GM18520 (cell line): ENCODE data around the gene TALDO1.

ENCODE experiments used
- ATAC-seq: cut with Tn5 transposase; IDR thresholded peaks from one replicate; pipeline ENCODE4 v1.9.1; 2021; ENCODE audit not compliant: unreplicated experiment

Gene TALDO1

DNA sequence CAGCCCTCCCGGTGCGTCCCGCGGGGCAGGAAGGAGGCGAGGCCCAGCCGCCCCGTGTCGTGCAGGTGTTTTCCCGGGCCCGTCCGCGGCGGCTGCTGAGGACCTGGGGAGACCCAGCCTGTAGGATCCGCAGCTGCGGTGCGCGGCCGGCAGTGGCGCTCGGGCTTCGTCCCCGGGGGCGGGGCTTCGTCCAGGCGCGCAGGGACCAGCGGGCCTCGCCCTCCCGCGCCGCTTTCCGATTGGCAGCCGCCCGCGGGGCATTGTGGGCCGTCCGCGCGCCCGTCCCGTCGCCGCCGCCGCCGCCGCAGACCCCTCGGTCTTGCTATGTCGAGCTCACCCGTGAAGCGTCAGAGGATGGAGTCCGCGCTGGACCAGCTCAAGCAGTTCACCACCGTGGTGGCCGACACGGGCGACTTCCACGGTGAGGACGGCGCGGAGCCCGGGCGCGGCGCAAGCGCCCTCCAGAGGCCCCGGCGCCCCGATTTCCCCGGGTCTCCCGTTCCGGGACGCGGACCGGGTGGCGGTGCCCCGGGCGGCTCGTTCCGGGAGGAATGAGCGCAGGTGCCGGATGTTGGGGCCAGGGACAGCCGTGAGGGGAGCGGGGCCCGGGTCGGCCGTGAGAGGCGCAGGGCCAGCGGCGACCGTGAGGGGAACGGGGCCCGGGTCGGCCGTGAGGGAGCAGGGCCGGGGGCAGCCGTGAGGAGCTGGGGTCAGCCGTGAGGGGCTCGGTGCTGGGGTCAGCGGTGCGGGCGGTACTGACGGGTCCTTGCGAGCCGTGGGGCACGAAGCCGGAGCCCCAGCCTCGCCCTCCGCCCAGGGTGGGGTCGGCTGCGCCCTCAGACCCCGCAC, at the start of gene TALDO1:
TALDO1 (plus strand) TSS at position 307 of the 849 bp plus-strand sequence; CDS start at position 325, 18 bp downstream.
- ATAC-seq, result peak; percentile 87

- no peak for ATAC-seq
These were observed 49.4 kb upstream of the TALDO1 start for GRCh38 chr11:697811-698311.

DNA sequence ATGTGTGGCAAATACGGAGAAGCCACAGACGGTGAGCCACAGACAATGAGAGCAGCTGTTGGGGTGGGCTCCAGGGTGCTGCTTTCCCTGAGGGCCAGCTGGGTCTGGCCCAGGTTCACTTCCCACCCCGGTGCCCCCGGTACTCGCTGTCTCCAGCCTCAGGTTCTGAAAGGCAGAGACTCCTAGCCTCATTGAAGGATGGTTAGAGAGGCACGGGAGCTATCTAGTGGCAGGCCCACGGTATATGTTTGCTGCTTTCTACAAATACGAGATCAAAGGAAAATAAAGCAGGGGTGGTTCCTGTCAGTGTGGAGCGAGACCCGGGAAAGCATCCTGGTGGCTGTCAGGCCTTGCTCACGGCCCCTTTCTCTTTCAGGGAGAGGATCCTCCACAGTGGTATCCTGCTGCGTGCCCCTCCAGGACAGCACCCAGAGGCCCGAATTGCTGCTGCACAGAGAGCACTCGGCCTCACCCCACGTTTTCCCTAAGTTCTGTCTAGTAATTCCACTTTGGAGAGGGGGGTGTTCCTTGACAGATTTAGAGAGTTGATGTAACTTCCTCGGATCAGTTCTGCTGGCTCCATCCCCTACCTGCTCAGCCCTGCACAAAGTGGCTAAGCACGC, 48.7 kb upstream of the TALDO1 start:
- ATAC-seq, result no peak

DNA sequence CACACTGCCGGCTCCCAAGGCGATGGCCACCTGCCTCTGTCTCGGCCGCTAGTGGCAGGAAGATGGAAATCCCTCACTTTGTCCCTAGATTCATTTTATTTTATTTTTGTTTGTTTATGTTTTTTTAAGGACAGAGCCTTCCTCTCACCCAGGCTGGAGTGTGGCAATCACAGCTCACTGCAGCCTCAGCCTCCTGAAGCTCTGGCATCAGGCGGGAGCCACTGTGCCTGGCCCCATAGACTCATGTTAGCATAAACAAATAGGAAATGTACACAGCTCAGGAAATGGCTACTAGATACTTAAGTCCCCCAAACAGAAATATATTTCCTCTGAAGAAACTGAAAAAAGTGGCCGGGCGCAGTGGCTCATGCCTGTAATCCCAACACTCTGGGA, 48.2 kb upstream of the TALDO1 start:
- ATAC-seq, result no peak

- no peak for ATAC-seq
These were observed 47.5 kb upstream of the TALDO1 start for GRCh38 chr11:699753-700152.

- ATAC-seq, result no peak
These were observed 45.4 kb upstream of the TALDO1 start for GRCh38 chr11:701741-702461.

DNA sequence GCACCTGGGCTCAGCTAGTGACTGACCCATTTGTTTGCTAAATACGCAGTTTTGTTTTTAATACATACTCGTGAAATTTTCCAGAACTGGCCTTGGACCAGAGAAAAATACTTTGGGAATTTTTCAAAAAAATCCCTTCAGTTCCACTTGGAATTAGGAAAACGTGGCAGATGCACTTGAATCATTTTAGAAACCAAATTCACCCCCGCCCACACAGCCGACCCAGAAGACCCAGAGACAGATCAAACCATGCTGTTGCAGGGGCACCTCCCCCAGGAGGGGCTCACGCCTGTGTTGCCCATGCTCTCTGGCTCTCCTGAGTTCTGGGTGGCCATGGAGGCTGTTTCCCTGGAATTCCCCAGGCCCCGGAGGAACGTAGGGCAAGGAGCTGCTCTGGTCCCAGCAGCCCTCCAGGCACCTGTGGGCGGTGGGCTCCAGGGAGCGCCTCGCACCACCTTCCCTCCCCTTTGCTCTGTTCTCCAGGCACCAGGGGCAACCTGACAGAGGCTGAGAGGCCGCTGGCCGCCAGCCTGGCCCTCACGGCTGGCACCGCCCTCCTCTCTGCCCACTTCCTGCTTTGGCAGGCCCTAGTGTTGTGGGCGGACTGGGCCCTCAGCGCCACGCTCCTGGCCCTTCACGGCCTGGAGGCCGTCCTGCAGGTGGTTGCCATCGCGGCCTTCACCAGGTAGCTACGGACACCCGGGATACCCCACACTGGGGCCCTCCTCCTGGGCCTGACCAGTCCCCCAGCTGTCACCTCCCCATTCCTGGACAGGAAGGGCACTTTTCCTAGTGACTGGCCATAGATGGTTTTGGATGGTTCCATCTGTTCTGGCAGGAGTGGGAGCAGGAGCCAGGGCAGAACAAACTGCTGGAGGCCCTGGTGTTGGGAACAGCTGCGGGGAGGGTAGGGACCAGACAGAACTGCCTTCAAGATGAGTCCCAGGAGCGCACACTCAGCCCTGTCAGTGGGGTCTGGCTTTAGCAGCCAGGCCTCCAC, 44.5 kb upstream of the TALDO1 start:
- no peak for ATAC-seq

DNA sequence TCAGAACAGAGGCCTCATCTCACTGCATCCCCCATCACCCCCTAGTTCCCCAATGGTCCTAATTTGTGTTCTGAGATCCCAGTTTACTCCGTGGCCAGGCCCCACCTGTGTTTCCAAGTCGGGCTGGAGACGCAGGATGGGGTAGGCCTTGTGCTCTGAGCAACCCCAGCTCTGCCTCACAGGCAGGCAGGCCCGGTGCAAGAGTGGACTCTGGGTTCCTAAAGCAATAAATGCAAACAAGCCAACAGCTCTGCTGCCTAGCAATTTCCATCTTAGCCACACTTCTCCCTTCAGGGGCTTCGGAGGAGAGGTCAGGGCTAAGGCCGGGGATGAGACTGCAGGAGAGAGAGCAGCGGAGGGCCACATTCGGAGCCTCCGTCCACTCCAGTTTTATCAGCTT, 43.8 kb upstream of the TALDO1 start:
- no peak for ATAC-seq

GRCh38 chr11:704228-704674, 43.0 kb upstream of the TALDO1 start:
- ATAC-seq, result no peak

DNA sequence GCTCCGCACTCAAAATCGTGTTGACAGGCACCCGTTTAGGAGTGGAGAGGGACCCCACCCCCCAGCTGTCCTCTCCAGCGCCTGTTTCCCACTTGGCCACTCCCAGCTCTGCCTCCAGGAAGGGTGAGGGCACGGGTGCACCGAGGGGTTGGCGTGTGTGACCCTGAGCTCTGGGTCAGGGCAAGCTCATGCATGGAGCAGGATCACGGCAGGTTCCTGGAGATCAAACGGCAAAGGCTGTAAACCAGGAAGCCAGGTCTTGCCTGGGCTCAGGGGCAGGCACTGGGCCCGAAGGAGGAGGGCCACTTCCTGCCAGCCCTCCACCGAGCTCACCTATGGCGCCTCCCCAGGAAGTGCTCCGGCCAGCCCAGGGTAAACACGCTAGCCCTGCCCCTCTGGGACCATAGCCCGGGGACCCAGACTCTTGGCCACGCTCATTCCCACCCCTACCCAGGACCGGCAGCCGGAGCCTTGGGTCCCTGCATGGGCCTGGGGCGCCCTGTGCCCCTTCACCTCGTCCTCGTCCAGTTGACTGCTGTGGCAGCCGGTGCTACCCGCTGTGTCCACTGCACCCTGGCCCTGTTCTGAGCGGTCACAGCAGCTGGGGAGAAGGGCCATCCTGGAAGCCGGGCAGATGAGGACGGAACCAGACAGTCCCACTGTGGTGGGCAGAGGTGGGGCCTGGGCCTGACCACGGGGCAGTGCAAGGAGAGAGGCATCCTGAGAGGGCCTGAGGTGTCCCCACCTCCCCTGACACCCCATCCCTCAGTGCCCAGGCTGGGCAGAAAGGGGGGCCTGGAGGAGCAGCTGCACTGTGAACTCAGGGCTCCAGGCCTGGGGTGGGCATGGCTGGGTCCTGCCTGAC, 42.3 kb upstream of the TALDO1 start:
- ATAC-seq, result no peak

GRCh38 chr11:705646-706438, 41.4 kb upstream of the TALDO1 start, which contains the start of gene EPS8L2:
Gene EPS8L2, plus strand, starts transcription at chr11:706231. Its CDS starts 3,177 bp downstream, at chr11:709408.
- ATAC-seq, result no peak

DNA sequence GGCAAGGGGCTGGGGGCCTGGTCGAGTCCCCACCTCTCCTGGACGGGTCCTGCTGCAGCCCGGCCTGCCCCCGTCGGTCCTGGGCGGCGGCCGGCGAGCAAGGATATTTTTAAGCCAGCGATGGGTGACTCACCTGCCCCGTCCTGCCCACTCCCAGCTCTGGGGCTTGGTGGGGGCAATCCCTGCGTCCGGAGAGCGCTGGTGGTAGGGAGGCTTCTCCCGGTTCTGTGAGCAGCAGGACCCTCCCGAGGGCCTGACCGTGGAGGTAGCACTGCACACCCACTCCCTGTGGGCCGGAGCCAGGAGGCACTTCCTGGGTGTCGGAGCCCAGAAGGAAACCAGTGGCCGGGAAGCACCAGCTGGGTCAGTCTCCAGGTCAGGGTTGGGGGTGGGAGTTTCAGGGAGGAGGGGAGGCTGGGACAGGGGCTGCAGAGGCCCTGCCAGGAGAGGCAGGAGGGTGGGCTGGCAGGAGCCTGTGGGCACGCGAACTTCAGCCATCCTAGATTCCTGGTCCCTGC, 40.8 kb upstream of the TALDO1 start:
- no peak for ATAC-seq

- ATAC-seq, result no peak
These were observed 40.1 kb upstream of the TALDO1 start for GRCh38 chr11:706957-707816.

DNA sequence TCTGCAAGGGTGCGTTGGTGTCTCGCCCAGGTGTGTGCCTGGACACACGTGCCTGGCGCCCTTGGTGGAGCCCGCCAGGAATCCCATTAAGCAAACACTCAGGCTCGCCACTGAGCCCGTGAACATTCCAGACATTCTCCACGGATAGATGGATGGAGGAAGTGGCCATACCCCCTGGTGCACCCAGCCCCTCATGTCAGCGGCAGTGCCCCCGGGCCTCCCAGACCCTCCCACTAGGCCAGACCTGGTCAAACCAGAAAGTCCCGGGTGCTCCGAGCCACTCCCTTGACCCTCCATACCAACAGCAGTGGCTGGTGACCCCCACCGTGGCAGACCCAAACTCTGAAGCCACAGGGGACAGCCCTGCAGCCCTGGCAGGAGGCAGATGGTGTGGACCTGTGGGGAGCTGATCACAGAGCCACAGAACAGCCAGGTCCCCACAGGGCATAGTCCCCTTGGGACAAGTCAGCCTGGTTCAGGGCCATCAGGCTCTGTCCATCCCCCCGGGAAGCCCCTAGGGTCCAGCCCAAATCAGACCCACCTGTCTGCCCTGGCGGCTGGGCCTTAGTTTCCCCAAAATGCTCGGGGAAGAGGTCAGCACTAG, 39.3 kb upstream of the TALDO1 start:
- ATAC-seq, result no peak

GRCh38 chr11:708511-708910, 38.8 kb upstream of the TALDO1 start:
- no peak for ATAC-seq

GRCh38 chr11:709109-709997, 37.9 kb upstream of the TALDO1 start:
- no peak for ATAC-seq
